Measurements from ENCODE around the gene ATP6V0E2.
"Not testable (repeated sequence)": the region's sequence is repeated elsewhere in the genome, so short reads cannot be mapped to it uniquely, and the experiment has no call there.

Gene ATP6V0E2

DNA sequence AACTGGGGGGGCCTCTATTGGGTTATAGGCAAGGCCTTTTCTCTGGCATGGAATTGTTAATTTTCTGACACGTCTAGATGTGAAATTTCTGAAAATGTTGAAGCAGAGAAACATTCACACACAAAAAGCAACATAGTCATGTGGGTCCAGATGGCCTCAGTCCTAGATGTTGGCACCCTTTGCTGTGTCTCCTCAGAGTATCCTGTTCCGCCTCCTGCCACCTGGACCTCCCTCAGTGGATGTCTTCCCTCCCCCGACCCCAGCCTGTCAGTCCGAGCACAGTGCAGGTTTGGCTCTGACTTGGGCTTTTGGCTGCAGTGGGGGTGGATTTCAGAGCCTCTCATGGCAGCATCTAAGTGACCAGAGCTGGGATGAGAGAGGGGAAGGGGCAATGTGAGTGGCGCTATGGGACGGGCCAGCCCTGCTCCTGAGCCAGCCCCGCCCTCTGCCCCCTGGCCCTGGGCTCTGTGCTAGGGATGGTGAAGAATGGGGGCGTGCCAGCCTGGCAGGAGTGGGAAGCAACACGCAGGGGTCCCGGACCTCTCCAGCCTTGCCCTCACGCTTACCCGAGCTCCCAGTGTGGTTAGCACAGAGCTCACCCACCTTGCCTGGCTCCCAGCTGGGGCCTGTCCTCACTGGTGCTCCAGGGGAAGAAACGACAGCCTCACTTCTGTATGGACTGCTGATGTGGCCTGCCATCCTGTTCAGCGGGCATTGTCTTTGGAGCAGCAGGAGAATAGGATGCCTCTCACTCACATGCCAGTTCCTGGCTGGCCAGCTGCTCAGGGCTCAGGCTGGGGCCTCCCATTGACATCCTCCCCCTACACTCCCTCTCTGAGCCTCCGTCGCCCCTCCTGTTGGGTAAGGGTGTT, 6.2 kb downstream of the ATP6V0E2 start:
- no peak for DNase-seq (ENCODE audit: low spot score)

DNA sequence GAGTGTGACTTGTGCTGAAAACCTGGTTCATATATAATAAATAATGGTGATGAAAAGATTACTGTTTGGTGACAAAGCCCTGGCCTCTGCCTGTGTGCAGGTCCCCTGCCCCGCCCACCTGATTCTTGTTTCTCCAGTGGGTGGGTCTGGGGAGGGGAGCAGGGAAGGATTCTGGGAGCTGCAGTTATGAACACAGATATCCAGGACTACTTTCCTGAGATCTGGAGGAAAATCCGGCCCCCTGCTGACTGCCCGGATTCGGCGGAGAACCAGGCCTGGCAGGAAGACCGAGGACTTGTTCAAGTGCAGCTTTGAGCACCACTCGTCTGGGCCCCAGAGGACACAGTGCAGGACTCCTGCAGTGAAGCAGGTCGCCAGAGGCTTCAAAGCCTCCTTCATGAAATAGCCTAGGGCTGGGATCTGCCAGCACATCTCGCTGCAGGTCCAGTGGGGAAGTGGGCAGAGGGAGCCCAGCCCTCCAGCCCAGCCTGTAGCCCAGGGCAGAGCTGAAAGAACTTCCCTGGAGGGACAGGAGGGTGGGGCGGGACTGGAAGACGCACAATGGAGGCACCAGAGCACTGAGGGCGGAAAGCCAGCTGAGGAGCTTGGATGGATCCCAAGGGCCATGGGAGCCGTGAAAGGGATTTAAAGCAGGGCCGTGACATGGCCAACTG, 7.0 kb downstream of the ATP6V0E2 start:
- peak; percentile 84 for DNase-seq (ENCODE audit: low spot score)

DNA sequence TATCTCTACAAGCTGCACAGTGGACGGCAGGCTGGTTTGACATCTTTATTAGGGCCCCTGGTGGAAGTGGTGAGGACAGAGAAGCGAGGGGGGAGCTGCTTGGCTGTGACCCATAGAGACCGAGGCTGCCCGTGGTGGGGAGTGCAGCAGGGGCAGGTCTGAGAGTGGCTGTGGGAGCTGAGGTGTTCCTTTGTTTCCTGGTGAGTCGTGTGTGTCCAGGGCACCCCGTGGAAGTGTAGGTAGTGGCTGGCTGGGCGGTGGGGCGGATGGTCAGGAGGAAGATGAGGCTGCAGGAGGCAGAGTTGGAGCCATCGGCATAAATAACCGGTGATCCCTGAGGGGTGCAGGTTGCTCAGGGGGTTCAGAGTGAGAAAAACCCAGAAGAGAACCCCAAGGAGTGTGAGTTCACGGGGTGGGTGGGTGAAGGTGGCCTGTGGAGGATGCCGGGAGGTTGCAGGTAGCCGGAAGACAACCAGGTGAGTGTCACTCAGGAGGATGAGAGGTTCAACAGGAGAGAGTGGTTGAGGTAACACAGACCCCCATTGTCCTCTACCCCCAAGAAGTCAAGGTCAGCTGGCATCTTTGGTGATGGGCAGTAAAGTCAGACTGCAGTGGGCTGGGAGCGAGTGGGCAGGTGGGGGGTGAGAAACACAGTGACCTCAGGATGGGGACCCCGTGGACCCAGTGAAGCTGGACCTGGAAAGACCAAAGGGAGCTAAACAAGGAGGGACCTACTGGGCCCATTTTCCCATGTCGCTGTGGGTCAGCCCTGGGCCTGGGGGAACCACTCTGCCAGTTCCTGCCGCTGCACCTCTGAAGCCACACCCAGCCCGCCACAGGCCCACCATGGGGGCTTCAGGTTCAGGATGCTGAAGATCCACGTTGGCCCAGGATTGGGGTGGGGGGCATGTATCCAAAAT, 7.8 kb downstream of the ATP6V0E2 start:
- DNase-seq (ENCODE audit: low spot score) = no peak

DNA sequence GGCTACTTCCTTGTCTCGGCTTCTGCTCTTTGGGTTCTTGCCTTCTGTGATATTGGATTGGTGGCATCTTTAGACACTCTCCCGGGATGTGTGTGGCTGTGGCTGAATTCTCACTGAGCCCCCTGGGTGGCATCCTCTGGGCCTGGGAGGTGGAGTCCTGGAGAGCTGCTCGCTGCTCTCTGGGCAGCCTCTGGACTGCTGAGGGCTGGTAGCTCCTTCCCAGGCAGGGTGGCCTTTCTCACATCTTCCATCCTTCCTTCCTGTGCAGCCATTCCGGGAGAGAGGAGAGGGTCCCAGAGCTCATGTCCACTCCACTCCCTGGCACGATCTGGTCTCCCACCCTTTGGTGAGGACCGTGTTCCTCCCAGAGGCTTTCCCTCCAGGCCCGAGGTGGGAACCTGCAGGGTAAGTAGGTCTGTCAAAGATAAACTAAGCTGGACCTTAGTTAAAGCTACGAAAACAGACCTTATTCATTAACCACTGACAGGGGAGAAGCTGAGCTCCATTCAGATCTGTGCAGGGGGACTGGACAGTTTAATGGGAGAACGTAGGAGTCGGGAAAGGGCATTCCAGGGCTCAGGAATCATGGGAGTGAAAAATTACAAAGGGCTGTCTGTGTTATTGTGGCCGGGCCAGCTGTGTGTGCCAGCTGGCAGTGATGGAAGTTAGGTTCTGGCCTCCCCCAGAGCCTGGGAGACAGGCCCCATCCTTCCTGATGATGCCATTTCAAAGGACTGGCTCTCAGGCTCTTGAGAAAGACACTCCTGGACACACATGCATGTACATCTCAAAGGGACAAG, 8.7 kb downstream of the ATP6V0E2 start:
- DNase-seq (ENCODE audit: low spot score) = peak; percentile 77

DNA sequence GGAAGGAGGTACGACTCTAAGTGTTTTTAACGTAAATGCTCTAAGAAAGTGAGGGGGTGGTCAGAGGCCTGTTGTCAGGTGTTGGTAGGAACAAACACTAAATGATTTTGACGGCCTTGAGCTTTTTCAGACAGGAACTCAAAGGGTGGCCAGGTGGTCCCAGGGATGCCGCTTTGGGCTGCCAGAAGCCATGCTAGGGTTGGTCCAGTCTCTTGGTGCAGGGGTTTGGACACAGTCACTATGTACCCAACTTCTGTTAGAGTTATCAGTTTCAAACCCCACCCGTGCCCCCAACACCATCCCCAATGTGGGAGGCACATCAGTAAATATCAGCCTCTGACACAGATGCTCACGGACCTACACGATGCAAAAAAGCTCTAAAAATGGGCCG, 9.3 kb downstream of the ATP6V0E2 start:
- no peak for DNase-seq (ENCODE audit: low spot score)

DNA sequence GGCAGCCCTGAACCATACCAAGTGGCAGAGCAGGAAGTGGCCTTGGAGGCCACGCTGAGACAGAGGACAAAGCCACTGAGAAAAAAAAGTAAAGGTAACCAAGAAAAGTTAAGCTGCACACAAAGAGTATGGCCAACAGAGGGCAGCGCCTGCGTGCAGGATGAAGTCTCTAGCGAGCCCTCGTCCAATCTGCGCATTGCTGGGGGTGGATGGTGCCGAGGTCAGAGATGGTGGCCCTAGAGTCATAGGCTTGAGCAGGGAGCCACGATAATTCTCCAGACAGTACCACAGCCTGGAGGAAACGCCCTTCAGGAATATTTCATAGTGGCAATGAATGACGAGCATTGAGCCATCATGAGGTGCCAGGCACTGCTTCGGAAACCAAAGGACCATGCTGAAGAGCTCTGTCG, 9.7 kb downstream of the ATP6V0E2 start:
- peak; percentile 77 for DNase-seq (ENCODE audit: low spot score)

DNA sequence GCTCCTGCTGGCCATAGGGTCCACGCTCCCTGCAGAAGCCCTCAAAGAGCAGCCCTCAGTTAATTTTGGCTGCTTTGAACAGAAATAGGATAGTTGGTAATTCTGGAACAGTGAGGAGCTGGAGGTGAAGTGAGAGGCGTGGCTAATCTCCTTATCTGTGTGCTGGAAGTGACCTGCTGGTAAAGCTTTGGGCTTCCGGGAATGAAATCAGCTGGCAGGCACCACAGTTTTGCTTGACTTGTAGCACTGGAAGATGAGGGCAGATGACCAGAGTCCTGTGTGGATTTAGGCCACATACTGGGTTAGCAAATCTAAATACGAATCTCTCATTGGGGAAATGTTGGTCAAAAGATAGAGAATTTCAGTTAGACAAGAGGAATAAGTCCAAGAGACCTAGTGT, 10.2 kb downstream of the ATP6V0E2 start:
- no peak for DNase-seq (ENCODE audit: low spot score)

DNA sequence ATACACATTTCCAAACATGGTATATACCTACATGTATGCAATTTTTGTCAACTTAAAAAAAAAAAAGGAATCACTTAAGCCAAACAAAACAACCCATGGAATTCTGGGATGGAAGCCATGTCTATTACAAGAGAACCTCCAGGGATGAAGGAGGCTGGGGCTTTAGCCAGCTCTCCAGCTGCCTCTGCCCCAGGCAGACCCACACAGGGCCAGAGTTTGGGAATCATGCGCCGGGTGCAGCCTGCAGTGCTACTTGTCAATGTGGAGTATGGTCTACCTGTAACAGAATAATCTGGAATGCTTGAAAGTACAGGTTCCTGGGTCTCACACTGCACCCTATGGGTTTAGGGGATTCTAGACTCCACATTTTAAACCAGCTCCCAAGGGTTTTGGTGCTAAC, 10.8 kb downstream of the ATP6V0E2 start:
- no peak for DNase-seq (ENCODE audit: low spot score)

DNA sequence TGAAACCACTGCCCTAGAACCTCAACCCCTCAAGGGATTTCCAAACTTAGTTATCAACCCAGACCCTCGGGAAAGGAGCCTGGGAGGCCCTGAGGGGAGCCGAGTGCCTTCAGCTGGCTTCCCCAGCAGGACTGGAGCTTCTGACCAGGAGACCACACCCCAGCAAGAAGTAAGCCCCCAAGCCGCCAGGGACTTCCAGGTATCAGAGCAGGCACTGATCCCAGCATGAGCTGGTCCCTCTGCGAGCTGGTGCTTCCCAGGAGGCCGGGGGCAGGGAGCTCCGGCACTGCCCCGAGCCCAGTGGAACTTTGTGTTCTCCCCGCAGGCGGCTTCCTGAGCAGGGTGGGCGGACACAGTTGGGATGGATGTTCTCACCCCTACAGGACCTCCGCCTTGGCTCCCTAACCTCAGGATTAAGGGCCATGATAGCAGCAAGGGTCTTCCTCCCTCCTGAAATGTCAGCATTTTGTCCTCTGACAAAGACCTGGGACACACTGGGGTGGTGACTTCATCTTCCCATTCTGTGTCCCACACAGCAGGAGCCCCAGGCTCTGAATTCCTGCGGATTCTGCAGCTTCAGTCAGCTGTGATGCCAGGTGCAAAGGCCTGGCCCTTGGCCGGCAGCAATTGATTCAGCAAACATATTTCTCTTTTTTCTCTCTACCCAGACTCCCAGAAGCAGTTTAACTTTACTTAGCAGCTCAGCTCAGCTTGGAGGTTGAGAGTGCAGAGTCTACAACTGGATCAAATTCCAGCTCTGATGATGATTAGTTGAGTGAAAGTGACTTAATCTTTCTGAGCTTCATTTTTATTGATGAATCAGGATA, 11.6 kb downstream of the ATP6V0E2 start:
- no peak for DNase-seq (ENCODE audit: low spot score)

DNA sequence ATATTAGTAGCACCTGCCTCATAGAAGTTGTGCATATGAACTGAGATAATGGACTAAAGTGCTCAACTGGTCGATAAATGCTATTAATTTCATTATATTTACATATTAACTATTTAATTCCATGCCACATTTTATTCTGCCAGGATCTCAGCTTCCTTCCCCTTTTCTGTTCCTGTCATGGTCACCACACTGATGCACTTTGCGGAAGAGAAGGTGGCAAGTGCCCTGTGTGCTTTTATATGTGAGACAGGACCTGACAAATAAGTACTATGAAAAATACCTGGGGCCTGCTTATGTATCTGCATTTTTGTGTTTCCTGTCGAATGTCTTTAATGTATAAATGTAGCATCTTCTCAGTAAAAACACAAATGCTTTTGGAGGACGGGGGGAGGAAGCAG, 12.2 kb downstream of the ATP6V0E2 start:
- no peak for DNase-seq (ENCODE audit: low spot score)

DNA sequence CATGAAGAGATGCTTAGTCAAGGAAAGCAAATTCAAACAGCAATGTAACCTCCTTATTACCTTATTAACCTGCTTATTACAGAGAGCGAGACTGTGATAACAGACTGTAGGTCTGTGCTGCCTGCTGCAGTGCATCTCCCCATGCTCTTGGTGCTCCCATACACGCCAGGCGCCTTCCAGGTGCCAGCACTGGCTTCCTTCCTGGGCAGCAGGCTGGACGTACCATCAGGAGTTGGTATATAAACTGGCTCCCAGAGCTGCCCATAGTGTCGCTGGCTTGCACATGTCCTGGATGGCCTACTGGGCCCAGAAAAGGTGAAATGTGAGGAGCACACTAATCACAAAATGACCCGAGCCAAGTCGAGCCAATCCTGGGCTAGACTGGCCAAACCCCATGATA, 13.5 kb downstream of the ATP6V0E2 start:
- no peak for DNase-seq (ENCODE audit: low spot score)

DNA sequence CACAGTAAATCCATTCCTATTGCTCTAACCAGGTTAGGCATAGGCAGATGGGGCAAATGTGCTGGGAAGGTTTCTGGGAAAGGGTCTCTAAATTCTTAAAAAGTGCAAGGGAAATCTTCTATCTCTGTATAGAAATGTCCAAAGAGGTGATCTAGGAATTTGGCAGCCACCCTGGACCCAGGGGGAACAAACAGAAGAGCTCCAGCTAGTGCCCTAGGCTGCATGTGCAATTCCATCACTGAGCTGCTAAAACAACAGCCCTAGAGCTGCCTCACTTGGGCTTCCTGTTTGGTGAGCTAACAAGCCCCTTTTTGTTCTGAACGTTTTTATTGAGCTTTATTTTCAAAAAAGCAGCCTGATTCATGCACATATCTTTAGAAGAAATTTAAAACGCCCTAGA, 16.9 kb downstream of the ATP6V0E2 start:
- not testable (repeated sequence) for DNase-seq (ENCODE audit: low spot score)

DNA sequence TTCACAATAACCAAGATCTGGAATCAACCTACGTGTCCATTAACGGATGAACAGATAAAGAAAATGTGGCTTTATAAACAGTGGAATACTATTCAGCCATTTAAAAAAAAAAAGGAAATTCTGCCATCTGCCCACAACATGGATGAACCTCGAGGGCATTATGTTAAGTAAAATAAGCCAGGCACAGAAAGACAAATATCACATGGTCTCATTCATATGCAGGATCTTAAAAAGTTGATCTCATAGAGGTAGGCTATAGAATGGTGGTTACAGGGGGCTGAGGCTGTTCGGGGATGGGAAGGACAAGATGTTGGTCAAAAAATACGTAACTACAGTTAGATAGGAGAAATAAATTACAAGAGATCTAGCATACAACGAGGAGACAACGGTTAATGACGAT, 21.2 kb downstream of the ATP6V0E2 start:
- DNase-seq (ENCODE audit: low spot score) = not testable (repeated sequence)

DNA sequence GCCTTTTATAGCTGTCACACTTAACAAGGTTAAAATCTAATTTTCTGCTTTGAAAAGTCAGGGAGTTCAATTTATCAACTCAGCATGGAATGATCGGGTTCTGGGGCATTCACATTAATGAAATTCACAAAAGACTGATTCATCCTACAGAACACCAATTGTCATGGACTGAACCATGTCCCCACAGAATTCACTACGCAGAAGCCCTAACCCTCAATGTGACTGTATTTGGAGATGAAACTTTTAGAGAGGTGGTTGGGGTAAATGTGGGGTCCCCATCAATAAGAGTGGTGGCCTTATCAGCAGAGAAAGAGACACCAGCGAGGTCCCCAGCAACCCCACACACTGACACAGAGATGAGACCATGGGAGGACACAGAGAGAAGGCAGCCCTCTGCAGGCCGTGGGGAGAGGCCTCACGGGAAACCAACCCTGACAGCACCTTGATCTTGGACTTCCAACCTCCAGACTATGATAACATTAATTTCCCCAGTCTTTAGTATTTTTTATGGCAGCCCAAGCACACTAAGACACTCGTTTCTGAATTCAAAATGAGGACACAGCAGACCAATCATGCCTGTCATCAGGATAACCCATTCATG, 34.1 kb downstream of the ATP6V0E2 start:
- not testable (repeated sequence) for DNase-seq (ENCODE audit: low spot score)

DNA sequence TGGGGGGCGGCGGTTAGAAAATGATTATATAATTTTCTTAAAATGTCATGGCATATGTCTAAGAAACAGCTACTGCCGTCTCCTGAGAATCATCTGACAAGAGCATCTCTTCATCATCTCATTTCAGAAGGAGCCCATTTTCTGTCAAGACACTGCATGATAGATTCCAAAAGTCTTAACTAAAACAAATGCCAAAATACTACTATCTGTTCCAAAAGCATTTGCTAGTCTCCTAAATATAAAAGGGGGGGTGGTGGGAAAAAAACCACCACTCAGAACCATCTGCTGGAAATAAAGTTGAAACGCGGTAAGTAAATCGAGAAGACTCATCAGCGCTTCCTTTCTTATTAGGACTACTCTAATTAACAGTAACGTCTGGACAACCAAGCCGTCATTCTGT, 36.5 kb downstream of the ATP6V0E2 start:
- DNase-seq (ENCODE audit: low spot score) = not testable (repeated sequence)

DNA sequence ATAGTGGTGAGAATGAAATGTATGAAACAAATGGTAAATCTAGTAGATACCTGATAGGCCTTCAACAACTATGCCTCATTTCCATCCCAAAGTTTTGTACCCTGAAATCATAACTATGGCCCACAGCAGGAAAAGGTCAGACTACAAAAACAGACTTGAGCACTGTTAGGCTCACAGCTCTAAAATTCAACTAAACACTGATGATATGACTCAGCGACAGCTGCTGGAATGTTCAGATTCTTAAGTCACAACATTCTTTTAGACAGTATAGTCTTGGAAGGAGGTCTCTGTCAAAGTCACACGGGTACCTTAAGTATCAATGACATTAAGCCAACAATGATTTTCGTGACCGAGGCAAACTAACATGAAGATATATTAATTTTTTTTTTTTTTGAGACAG, 38.4 kb downstream of the ATP6V0E2 start:
- DNase-seq (ENCODE audit: low spot score) = not testable (repeated sequence)

DNA sequence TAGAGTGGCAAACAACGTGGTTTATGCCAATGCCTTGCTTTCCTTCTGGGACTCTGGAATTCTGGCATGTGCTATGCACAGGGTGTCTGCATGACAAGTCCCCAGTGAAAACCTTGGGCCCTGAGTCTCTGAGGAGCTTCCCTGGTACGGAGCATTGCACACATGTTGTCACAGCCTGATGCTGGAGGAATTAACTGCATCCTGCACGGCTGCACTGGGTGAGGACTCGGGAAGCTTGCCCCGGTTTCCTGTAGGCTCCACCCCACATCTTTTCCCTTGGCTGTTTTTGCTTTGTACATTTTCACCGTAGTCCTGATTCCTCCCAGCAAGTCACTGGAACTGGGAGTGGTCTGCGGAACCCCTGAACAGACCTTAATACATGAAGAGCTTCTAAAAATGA, 52.6 kb downstream of the ATP6V0E2 start:
- DNase-seq (ENCODE audit: low spot score) = not testable (repeated sequence)
